Activated T-cell treated with anti-CD3 and anti-CD28 coated beads for 4 hours (primary cell): Measurements from ENCODE around the gene RPAP2.
"Not testable (repeated sequence)": the region's sequence is repeated elsewhere in the genome, so short reads cannot be mapped to it uniquely, and the experiment has no call there.

Experiments
- DNase-seq: peaks from one replicate; pipeline ENCODE4 v3.0.0-alpha.2; 2020

The RPAP2 gene

GRCh38 chr1:92298573-92299476 lies at the start of gene RPAP2, which contains the start of gene GLMN:
RPAP2 (plus strand) TSS chr1:92299059; CDS start chr1:92299074, 15 bp downstream.
GLMN (minus strand) TSS chr1:92298987; CDS start chr1:92297999, 988 bp downstream.
- DNase-seq, result peak; percentile 55

- DNase-seq, result not testable (repeated sequence)
Measured at GRCh38 chr1:92254714-92255113, 44.1 kb upstream of the RPAP2 start.

GRCh38 chr1:92259350-92259749 lies 39.5 kb upstream of the RPAP2 start:
- no peak for DNase-seq

- DNase-seq, result no peak
Measured at GRCh38 chr1:92262516-92262915, 36.3 kb upstream of the RPAP2 start.

GRCh38 chr1:92273039-92273438 lies 25.8 kb upstream of the RPAP2 start:
- no peak for DNase-seq

GRCh38 chr1:92274939-92275338 lies 23.9 kb upstream of the RPAP2 start:
- no peak for DNase-seq

- no peak for DNase-seq
Measured at GRCh38 chr1:92276082-92276481, 22.8 kb upstream of the RPAP2 start.

GRCh38 chr1:92277105-92277723 lies 21.6 kb upstream of the RPAP2 start:
- no peak for DNase-seq

- DNase-seq, result not testable (repeated sequence)
Measured at GRCh38 chr1:92279781-92280180, 19.1 kb upstream of the RPAP2 start.

GRCh38 chr1:92281411-92281810 lies 17.4 kb upstream of the RPAP2 start:
- not testable (repeated sequence) for DNase-seq

- DNase-seq, result no peak
Measured at GRCh38 chr1:92291372-92291999, 7.4 kb upstream of the RPAP2 start.

- no peak for DNase-seq
Measured at GRCh38 chr1:92298213-92298572, 666 bp upstream of the RPAP2 start.

- DNase-seq, result no peak
Measured at GRCh38 chr1:92299477-92300150, 755 bp downstream of the RPAP2 start.

GRCh38 chr1:92301021-92301420 lies 2.2 kb downstream of the RPAP2 start:
- no peak for DNase-seq

GRCh38 chr1:92306020-92306419 lies 7.2 kb downstream of the RPAP2 start:
- DNase-seq, result no peak

- no peak for DNase-seq
Measured at GRCh38 chr1:92307980-92308379, 9.1 kb downstream of the RPAP2 start.

- DNase-seq, result no peak
Measured at GRCh38 chr1:92310185-92310597, 11.3 kb downstream of the RPAP2 start.

- no peak for DNase-seq
Measured at GRCh38 chr1:92314024-92314423, 15.2 kb downstream of the RPAP2 start.

GRCh38 chr1:92315766-92316599 lies 17.1 kb downstream of the RPAP2 start:
- DNase-seq, result no peak

- no peak for DNase-seq
Measured at GRCh38 chr1:92317836-92318493, 19.1 kb downstream of the RPAP2 start.
